ENCODE data around the gene RHPN2. TPM values are rescaled to one million over a fixed set of nuclear protein-coding genes. Genes with fewer than 3 reads are reported as not detected.
"Not testable (repeated sequence)": the region's sequence is repeated elsewhere in the genome, so short reads cannot be mapped to it uniquely, and the experiment has no call there.

The RHPN2 gene
- total RNA-seq, 1 experiment from 2014 or later = 29.2 TPM

- not testable (repeated sequence) for H3K18ac ChIP-seq (ENCODE audit: insufficient read length, low read depth, low read length); H3K27me3 Mint-ChIP-seq (ENCODE audit: low read depth); H3K23me2 ChIP-seq (ENCODE audit: insufficient read length, low read depth, low read length, poor library complexity, severe bottlenecking); H3K4me1 ChIP-seq (ENCODE audit: insufficient read depth, low read length); H3K4me2 ChIP-seq (ENCODE audit: insufficient read depth, insufficient read length, low read length); H3K9me3 ChIP-seq (ENCODE audit: control insufficient read depth, low read depth, low read length); H3K4ac ChIP-seq (ENCODE audit: low read depth, low read length); H3K27me3 ChIP-seq (ENCODE audit: insufficient read depth, low read length); H3K9ac ChIP-seq (ENCODE audit: extremely low read depth, insufficient read length, low read length); H2BK12ac ChIP-seq (ENCODE audit: insufficient read length, low read depth, low read length); H3K23ac ChIP-seq (ENCODE audit: insufficient read length, low read depth, low read length); H3T11ph ChIP-seq (ENCODE audit: low read length); H2AK5ac ChIP-seq (ENCODE audit: insufficient read length, low read length); H3K27ac ChIP-seq (ENCODE audit: insufficient read length, low read depth, low read length); H3K79me2 ChIP-seq (ENCODE audit: insufficient read depth, low read length); H3K14ac ChIP-seq (ENCODE audit: insufficient read depth, low read length); H4K91ac ChIP-seq (ENCODE audit: insufficient read length, low read depth, low read length); H2BK20ac ChIP-seq (ENCODE audit: low read depth, low read length, poor library complexity, severe bottlenecking); DNase-seq; H4K20me1 ChIP-seq (ENCODE audit: control insufficient read depth, insufficient read depth, insufficient read length); H2BK120ac ChIP-seq (ENCODE audit: low read depth, low read length, poor library complexity, severe bottlenecking); H4K8ac ChIP-seq (replicated peaks; ENCODE audit: insufficient read length, low read depth, low read length); H3K79me1 ChIP-seq (ENCODE audit: insufficient read depth, low read depth, low read length, poor library complexity, severe bottlenecking); H3K4me3 Mint-ChIP-seq; H2BK15ac ChIP-seq (ENCODE audit: low read depth, low read length); H4K5ac ChIP-seq (ENCODE audit: insufficient read length, low read depth, low read length); H3K56ac ChIP-seq (ENCODE audit: insufficient read length, low read depth, low read length); H2BK5ac ChIP-seq (ENCODE audit: insufficient read length, low read length); H2AFZ ChIP-seq (ENCODE audit: low read length)
- H3K4me1 Mint-ChIP-seq = peaks cover 24 to 41% of the 10 kb centered on the region in 2 experiments
- WGBS (ENCODE audit: extremely low coverage, insufficient read length, low lambda C conversion rate) = no CpG with 5 or more reads among the region's 12 CpGs
- peaks cover 24 to 26% of the 10 kb centered on the region in 2 experiments for H3K9me3 Mint-ChIP-seq
- peak overlapping the region in 2 of 3 experiments; percentile 49 to 92; a peak in 3 of 7 replicates for H3K27ac Mint-ChIP-seq
- H3K36me3 Mint-ChIP-seq (ENCODE audit: insufficient read depth in 1 of 3, low read depth in 3 of 3) = peaks cover 33 to 55% (median 46%) of the 10 kb centered on the region in 3 experiments
These were observed 39.0 kb downstream of the RHPN2 start for GRCh38 chr19:33025468-33026238.

Measured in H9 (cell line).